Uterus (tissue), 4 donors: Measurements from ENCODE around the gene DPF3. TPM values are rescaled to one million over a fixed set of nuclear protein-coding genes. Genes with fewer than 3 reads are reported as not detected.

Source experiments
- DNase-seq, 2 donors: peaks; one replicate each; pipeline ENCODE4 v3.0.0-alpha.2; 2019 to 2020
- H3K27ac ChIP-seq, 2 donors: fragments of 200-600 bp; sonication (generic); 1 replicate in 1 of 2; 2 replicates in 1 of 2; pipeline ENCODE4 v1.5.1; 2016 to 2018
- H3K27me3 ChIP-seq, 2 donors: fragments of 200-600 bp; sonication (generic); one replicate each; pipeline ENCODE4 v1.5.1; 2018 to 2019; ENCODE audit warnings: control low read depth in 1 of 2
- H3K36me3 ChIP-seq, 2 donors: fragments of 200-600 bp; sonication (generic); one replicate each; pipeline ENCODE4 v1.5.1; 2019; ENCODE audit warnings: control low read depth in 1 of 2
- H3K4me1 ChIP-seq, 2 donors: fragments of 200-600 bp; sonication (generic); one replicate each; pipeline ENCODE4 v1.5.1; 2018 to 2019; ENCODE audit warnings: control low read depth in 1 of 2
- H3K4me3 ChIP-seq, 2 donors: fragments of 200-600 bp; sonication (generic); 1 replicate in 1 of 2; 2 replicates in 1 of 2; pipeline ENCODE4 v1.5.1; 2018 to 2019; ENCODE audit warnings: mild to moderate bottlenecking in 1 of 2
- H3K9me3 ChIP-seq, 2 donors: fragments of 200-600 bp; sonication (generic); one replicate each; pipeline ENCODE4 v1.5.1; 2019; ENCODE audit warnings: control low read depth in 1 of 2
- CTCF ChIP-seq, 4 experiments: fragments of 200-600 bp in 2 of 4; fragments of 450-650 bp in 2 of 4; sonication (generic) in 2 of 4; IDR thresholded peaks; one replicate each; pipeline ENCODE4 v1.5.1; 2016 to 2019; ENCODE audit warnings: antibody characterized with exemption in 4 of 4, mild to moderate bottlenecking in 2 of 4, moderate library complexity in 1 of 4
- POLR2A ChIP-seq, 2 donors: fragments of 450-650 bp; IDR thresholded peaks; one replicate each; pipeline ENCODE4 v1.6.1; 2016; ENCODE audit warnings: antibody characterized with exemption in 2 of 2, mild to moderate bottlenecking in 1 of 2, moderate library complexity in 1 of 2
- intact Hi-C: fragments of 100-400 bp; cut with DNase I; formaldehyde crosslinking; loops from one replicate; pipeline ENCODE4 v1.15.1; 2023; ENCODE audit warnings: low total_unique reads
- total RNA-seq, 4 donors: library from RNA; depleted of rRNA in 3 of 4; stranded (reverse); fragments of >200 nt in 3 of 4; gene quantifications; one replicate each; pipeline versions ENCODE4 v1.1.0 to v1.2.4, GENCODE V29; 2014 to 2023
- donor health status: DM: yes; HTN: yes; CAD: no.

The DPF3 gene
- total RNA-seq, 4 donors from 2014 or later, result 1.6 to 2.8 TPM; not detected in 2

GRCh38 chr14:72929316-72930080 is 35.6 kb upstream of the DPF3 start:
- Histone ChIP-seq H3K4me1 (no peaks in the 10 kb centered on the region), H3K27me3 (no peaks in the 10 kb centered on the region), H3K4me3 (no peak overlapping the region), H3K36me3 (no peaks in the 10 kb centered on the region), H3K9me3 (no peaks in the 10 kb centered on the region), H3K27ac (no peak overlapping the region)
- intact Hi-C loops, result no loop called here
- no peak for TF ChIP-seq CTCF (IDR thresholded peaks at IDR 0.05)
- TF ChIP-seq POLR2A (IDR thresholded peaks at IDR 0.05), result no peak
- no peak for DNase-seq

GRCh38 chr14:72928872-72929271 is 35.0 kb upstream of the DPF3 start:
- Histone ChIP-seq H3K9me3 (no peaks in the 10 kb centered on the region), H3K27me3 (no peaks in the 10 kb centered on the region), H3K27ac (no peak overlapping the region), H3K4me3 (no peak overlapping the region), H3K36me3 (no peaks in the 10 kb centered on the region), H3K4me1 (no peaks in the 10 kb centered on the region)
- DNase-seq, result no peak
- TF ChIP-seq CTCF (IDR thresholded peaks at IDR 0.05) (no peak), POLR2A (IDR thresholded peaks at IDR 0.05) (no peak)
- intact Hi-C loops, result no loop called here

GRCh38 chr14:72926292-72927028 is 32.6 kb upstream of the DPF3 start, which contains the start of gene DCAF4:
DCAF4 (plus strand) TSS chr14:72926464; CDS start chr14:72937979, 11,515 bp downstream.
- Histone ChIP-seq H3K36me3 (no peaks in the 10 kb centered on the region), H3K4me3 (peak within 1 kb of the TSS; percentile 57 to 74), H3K27me3 (no peaks in the 10 kb centered on the region), H3K9me3 (no peaks in the 10 kb centered on the region), H3K4me1 (no peaks in the 10 kb centered on the region), H3K27ac (peak within 1 kb of the TSS; percentile 6 to 33)
- intact Hi-C loops, result no loop called here
- peak; percentile 94 to 95 for DNase-seq
- TF ChIP-seq POLR2A (IDR thresholded peaks at IDR 0.05) (no peak), CTCF (IDR thresholded peaks at IDR 0.05) (no peak)

GRCh38 chr14:72925815-72926291 is 32.0 kb upstream of the DPF3 start:
- no peaks in the 10 kb centered on the region for H3K36me3 ChIP-seq
- TF ChIP-seq POLR2A (IDR thresholded peaks at IDR 0.05) (no peak), CTCF (IDR thresholded peaks at IDR 0.05) (no peak)
- DNase-seq, result no peak
- H3K4me1 ChIP-seq, result no peaks in the 10 kb centered on the region
- no peaks in the 10 kb centered on the region for H3K9me3 ChIP-seq
- H3K27me3 ChIP-seq, result no peaks in the 10 kb centered on the region
- intact Hi-C loops, result no loop called here
- H3K4me3 ChIP-seq, result peak overlapping the region; percentile 57 to 74
- H3K27ac ChIP-seq, result peak overlapping the region in 1 of 2 donors; percentile 5
